Measurements from ENCODE around the gene RPS21.

The RPS21 gene

DNA sequence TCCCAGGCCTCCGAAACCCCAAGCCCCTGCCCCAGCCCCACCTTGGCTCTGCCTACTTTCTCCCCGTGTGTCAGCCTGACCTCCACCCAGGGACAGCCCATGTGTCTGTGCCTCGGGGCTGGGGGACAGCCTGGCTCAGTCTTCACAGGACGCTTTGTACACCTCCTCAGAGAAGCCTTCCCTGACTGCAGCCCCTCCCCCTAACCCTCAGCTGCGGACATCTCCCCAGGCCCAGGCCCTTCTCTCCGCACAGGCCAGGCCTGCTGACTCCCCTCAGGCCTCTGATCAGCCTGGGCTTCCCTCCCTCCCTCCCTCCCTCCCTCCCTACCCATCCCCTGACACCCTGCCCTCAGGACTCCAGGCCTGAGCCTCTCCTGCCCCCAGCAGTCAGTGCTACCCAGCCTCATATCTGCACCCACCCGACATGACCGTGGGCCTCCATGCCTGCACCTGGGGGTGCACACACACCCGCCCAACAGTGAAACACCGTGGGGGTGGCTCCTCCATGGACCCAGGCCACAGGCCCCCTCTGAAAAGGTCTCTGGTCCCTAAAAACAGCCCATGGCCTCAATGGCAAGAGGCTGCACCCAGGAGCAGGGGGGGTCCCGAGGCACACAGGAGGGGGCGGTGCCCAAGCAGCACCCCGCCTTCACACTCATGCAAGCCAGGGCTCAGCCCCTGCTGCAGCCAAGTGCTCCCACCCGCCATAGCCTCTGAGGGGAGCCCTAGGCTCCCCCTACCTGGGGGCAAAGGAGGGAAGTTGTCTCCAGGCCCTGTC lies 32.7 kb upstream of the RPS21 start:
- no peak for DNase-seq (ENCODE audit: low read depth in 2 of 2)

DNA sequence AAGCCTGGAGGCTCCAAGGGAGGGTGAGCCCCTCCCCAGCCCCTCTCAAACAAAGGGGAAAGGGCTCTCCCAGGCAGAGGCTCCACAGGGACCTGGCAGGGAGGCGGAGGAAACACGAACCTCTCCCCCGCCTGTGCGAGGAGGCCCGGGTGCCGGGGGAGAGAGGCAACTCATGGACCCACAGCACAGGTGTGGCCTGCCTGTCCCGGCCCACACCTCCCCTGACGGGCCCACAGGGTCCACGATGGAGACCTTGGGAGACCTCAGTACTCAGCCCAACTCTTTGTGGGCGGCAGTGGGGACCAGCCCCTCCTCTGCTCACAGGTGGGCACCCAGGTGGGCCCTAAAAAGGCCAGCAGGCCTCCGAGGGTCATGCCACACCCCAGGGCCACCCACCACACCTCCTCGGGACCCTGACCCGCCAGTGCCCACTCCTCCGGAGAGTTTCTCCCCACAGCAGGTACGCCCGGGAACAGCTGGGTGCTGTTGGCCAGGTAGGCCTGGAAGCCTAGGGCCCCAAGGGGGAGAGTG lies 32.0 kb upstream of the RPS21 start:
- no peak for DNase-seq (ENCODE audit: low read depth in 2 of 2)

DNA sequence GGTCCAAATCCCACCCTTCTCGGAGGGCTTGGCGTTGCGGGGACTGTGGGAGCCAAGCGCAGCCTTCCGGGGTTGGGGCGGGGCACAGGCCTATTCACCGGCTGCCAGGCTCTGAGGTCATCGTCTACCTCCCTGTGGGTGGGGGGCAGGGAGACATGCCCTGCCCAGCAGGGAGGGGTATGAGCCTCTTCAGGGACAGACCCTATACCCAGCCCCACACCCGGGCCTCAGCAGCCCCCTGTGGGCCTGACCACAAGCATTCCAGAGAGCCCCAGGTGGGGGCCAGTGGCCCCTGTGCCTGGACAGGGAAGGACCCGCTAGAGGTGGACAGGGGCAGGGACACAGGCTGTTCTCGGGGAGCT lies 31.4 kb upstream of the RPS21 start:
- no peak for DNase-seq (ENCODE audit: low read depth in 2 of 2)

DNA sequence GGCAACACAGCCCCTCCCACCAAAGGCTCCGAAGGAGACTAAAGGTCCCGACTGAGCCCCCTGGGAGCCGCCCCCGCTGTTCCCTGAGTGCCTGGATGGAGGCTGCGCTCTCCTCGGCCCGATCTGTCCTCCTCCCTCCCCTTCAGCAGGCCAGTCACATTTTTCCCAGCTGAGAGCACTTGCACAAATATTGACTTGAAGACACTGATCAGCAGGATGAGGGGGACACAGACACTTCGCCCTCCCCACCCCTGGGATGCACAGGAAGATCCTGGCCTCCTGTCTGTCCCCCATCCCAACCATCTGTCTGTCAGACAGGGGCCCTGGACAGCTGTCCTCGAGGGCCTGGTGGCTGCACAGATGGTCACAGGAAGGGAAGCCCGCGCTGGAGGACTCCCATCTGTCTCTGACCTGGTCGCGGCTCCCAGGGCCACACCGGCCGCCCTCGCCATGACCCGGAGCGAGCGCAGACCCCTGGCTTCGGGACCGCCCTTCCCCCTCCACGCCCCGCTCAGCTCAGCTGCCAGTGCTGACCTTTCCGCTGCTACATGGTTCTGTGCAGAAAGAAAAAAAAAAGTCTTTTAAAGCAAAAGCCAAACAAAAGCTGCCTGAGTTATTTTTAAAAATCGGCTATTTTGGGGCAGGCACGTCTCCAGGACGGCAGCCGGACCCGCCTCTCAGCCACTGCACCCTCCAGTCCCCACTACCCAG lies 30.9 kb upstream of the RPS21 start:
- no peak for DNase-seq (ENCODE audit: low read depth in 2 of 2)

DNA sequence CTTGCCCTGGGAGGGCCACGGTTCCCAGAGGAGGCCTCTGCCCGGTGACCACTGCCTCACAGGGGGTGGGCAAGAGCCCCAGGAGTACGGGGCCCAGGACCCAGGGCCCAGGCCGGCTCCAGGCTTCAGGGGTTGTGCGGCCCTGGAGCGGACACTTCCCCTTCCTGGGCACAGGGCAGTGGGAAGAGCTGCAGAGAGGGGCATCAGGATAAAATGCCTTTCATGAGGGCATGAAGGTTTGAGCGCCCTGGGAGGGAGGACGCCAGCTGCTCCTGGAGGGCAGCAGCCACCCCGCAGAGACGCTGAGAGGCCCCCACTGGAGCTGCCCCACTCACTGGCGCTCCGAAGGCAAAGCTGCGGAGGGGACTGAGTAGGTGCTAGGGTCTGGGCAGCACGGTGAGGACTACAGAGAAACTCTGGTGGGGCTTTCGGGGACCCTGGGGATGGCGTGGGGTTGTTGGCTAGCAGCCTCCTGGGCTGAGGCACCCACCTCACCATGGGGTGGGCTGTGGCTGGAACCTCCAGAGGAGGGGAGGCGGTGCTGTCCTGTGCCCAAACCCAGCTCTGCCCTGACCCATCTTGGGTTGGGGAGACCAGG lies 30.2 kb upstream of the RPS21 start:
- no peak for DNase-seq (ENCODE audit: low read depth in 2 of 2)

DNA sequence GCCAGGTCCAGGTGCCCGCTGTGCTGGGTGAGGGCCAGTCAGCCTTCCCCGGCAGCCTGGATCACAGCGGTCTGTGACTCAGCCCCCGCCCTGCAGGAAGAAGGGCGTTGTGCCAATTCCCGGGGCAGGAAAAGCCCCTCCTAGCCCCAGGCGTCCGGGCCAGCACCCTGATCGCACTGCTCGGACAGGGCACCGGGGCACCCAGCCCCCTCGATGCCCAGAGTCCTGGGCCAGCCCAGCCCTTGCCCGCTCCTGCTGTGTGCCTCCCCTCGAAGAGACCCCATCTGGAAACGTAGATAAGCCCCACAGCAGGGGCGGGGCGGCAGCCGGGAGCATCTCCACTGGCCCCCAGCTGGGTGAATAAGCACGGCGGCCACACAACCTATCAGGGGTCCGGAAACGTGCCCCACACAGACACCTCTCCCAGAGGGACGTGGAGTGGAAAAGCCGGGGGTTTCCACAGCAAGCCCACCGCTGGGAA lies 29.7 kb upstream of the RPS21 start:
- DNase-seq (ENCODE audit: low read depth in 2 of 2), result no peak

DNA sequence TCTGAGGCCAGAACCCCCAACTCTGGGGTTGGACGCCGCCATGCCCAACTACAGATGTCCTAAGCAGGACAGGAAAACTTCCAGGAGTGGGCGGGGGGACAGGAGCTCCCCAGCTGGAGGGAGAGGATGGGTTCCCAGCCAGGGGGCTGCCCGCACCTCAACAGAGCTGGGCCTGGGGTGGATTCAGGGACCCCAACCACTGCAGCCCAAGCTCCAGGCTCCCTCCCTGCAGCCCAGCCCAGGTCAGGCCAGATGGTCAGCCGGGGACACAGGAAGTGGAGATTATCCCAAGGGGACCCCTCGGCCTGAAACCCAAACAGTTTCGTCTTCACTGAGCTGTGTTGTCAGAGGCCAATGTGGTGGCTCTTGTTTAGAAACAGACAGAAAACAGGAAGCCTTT lies 29.2 kb upstream of the RPS21 start:
- no peak for DNase-seq (ENCODE audit: low read depth in 2 of 2)

DNA sequence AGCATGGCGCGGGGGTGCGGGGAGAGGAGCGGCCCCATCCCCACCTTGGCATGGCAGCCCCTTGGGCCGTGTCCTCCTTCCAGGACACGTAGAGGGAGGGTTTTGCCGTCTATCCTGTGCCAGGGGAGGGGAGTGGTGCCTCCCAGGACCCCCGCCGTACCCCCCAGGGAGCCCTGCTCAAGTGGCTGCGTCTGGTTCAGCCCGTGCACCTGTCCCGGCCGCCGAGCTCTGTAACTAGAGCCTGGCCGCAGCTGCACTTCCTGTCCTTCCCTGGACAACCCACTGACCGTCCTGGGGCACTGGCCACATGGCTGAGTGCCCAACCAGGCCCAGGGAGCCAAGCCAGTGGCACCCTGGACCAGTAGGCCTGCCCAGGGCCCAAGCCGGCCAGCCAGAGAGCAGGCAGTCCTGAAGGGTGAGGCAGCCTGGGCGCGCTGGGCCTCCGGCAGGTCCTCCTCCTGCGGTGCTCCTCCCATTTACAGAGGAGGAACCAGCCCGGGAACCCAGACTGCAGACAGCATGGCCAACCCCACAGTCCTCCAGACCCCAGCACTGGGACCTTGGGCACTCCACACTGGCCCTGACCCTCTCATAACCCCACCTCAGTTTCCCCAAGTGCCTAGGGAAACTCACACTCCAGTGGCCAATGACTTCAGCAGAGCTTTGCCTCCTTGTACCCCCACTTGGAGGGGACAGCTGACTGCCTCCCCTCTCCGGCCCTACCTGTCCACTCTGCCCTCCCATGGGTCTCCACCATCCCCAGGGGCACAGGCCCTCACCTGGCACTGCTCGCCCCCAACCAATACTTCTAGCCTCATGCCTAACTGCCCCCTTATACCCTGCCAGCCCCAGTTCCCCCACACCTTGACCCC lies 28.5 kb upstream of the RPS21 start:
- DNase-seq (ENCODE audit: low read depth in 2 of 2), result no peak

DNA sequence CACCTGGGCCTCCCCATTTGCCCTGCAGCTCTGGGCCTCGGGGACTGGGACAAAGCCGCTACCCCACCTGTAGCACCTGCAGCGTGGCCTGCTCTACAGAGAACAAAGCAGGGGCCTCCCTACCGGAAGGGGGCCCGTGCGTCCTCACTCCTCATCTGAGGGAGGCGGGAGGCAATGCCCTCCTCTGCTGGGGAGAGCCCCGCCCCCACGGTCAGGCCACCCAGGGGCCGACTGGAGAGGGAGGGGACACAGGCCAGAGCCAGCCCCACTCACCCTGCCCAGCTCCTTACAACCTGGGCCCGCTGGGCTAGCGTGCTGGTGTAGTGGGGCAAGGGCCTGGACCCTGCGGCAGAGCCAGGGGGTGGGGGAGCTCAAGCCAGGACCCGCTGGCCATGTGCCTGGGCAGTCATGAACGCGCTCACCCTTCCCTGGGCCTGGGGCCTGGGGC lies 27.8 kb upstream of the RPS21 start:
- no peak for DNase-seq (ENCODE audit: low read depth in 2 of 2)

DNA sequence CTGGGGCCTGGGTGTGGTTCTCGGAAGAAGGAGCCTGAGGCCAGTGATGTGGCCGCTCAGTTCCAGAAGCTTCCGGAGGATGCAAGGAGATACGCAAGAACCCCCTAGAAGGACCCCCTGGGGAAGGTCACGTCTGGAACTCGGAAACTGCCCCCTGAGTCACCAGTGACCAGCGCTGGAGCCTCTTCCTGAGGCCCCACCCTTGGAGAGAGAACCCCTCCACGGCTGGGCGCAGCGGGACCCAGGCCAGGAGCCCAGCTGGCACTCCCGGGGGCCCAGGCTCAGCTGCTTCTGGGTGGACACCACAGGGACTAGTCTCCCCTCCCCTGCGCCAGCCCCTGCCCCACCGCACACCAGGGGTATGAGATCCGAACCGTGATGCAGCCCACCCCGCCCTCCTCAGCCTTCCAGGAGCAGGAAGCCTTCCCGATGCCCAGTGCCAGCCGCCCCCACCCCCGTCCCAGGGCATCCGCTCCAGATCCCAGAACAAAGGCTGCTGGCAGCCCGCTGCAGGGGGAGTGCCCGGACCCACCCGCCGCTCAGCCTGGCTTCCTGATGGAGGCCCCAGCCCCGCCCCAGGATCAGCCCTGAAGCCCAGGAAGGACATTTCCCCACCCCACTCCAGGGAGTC lies 27.3 kb upstream of the RPS21 start:
- no peak for DNase-seq (ENCODE audit: low read depth in 2 of 2)

DNA sequence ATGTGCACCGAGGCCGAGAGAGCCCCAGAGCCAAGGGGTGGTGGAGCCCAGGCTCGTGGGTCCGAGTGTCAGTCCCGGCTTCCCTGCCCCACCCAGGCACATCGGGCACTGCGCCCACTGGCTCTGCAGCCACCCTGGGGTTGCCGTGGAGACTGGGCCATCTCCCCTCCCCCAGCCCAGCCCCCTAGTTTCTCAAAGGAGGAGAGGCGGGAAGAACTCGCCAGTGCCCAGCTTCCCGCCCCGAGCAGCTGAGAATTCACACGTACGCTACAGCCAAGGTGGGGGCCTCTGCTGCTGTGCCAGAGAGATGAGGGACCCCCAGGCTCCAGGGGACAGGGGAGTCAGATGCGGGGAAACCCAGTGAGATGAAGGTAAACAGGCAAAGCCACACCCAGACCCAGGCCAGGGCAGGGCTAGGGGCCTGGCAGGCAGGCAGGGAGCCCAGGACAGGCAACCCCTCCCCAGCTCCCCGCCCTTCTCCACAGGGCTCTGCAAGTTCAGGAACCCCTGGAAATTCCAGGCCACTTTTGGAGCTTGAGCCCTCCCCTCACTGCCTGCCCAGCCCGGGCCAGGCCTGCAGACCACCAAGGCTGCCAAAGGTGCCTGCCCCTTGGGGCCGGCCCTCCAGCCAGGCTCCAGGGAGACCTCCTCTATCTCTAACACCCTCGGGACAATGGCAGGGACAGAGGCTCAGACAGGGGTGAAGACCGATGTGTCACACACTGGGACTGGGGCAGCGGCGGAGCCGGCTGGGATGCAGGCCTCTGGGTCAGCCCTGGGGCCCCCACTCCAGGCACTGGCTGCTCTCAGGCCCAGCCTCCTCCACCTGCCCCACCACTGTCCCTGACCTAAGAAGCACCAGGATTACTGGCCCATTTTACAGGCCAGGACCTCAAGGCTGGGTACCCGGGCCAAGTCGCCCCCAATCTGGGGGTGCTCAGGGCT lies 25.8 kb upstream of the RPS21 start:
- DNase-seq (ENCODE audit: low read depth in 2 of 2), result no peak

DNA sequence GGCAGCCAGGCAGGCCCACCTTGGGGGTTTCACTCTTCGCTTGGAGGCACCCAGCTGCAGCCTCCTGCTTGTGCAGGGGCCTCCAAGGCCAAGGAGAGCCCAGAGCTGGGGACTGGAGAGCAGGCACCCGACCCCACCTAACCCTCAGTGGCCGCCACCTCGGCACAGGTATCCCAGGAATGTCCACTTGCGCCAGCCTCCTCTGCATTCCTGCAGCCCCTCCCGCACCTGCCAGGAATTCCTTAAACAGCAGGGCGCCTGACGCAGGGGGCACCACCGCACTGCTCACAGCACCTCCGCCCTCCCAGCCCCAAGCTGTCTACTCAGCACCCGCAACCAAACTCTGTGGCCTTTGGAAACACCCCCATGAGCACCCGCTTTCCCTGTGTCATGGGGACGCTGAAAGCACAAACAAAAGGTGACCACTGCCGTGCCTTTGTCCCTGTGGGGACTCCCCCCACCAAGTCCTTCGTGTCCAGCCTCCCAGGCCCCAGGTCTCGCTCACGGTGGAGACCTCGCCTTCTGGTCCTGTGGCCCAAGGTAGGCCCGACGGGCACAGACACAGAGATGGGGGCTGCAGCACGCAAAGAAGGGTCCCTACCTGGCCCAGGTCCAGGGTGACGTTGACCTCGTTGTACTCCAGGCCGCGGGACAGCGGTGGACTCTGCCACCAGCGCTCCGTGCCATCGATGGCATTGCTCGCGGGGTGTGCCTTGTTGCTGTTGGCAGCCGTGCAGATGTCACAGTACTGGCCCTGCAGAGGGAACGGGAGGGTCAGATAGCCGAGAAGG lies 24.9 kb upstream of the RPS21 start:
- DNase-seq (ENCODE audit: low read depth in 2 of 2), result no peak

DNA sequence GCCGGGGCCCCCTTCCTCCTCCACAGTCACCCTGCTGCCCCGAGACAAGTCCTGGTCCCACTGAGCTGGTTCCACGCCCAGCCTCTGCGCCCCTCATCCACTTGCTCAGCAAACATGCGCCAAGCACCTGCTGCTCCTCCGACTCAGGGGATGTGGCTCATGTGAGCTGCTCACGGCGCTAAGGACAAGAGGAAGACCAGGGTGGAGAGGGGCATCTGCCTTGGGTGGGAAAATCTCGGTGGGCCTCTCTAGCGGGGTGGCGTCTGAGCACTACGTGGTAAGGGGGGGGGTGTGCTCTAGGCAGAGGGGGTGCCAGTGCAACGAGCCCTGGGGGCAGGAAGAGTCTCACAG lies 24.3 kb upstream of the RPS21 start:
- no peak for DNase-seq (ENCODE audit: low read depth in 2 of 2)

DNA sequence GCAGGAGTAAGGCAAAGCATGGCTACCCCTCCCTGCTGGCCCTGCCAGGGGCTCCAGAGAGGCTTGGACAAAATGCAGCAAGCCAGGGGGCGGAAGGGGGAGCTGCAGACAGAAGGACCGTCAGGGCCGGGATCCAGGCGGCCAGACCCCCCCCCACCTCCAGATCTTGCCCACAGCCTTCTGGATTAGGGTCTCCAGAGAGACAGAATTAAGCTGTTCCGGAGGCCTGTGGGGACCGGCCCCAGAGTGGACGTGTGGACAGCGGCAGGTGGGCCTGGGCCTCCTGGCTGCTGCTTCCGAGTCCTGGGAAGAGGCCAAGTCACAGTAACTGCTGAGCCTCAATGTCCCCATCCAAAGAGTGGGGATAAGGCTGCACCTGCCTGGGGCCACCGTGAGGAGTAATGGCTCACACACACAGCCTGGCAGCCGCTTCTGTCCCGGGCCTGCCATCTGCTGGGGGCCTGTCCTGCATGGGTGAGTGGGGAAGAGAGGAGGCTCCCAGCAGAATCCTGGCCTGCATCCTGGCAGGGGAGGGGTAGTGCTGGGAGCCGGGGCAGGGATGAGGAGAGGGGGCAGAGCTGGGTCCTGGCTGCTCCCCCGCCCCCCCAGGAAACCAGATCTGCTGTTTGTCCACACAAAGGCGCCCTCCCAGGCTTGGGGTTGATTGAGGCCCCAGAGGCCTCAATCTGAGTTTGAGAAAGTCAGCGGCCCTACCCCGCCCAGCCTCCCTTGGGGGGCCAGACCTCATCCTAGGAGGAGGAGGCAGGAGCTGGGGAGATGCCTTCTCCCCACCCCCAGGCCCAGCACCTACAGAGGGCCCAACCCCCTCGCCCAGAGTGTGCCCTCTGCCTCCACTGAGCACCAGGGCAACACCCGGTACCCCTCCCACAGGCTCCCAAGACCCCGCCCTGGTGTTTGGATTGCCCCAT lies 23.6 kb upstream of the RPS21 start:
- no peak for DNase-seq (ENCODE audit: low read depth in 2 of 2)

DNA sequence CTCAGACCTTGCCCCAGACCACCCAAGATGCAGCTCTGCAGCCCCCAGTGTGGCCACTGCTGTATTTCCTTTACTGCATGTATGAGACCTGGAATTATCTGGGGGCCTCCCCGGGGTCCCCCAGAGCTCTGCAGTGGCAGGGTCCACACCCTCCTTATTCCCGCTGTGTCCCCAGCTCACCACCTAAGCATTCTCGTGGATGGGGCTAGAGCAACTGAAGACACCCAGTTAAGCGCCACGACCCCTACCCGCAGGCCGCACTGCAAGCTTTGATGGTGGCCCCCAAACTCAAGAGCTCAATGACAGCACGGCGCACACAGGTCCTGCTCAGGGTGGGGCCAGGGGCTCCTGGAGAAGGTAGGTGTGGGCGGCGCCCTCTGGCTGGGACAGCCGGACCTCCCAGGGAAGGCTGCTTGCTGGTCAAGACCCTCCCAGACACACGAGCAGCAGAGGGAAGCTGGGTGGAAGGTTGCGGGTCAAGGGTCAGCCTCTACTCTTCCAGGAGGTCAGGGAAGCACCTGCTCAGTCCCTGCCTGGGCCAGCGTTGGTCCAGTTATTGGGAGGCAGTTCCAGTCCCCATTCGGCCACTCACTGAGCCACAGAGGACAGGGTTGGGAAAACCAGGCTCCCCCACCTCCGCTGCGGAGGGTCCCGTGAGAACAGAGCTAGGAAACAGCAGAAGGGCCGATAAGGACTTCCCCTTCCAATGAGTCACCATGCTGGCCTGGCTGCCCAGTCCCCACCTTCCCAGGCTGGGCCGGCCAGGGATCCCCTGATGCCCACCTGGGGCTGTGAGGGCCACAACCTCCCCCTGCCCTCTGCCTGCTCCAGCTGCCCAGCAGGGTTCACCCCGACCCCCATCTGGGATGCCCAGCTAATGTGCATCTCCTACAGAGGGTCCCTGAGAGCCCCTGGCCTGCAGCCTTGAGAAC lies 22.7 kb upstream of the RPS21 start:
- DNase-seq (ENCODE audit: low read depth in 2 of 2), result no peak

DNA sequence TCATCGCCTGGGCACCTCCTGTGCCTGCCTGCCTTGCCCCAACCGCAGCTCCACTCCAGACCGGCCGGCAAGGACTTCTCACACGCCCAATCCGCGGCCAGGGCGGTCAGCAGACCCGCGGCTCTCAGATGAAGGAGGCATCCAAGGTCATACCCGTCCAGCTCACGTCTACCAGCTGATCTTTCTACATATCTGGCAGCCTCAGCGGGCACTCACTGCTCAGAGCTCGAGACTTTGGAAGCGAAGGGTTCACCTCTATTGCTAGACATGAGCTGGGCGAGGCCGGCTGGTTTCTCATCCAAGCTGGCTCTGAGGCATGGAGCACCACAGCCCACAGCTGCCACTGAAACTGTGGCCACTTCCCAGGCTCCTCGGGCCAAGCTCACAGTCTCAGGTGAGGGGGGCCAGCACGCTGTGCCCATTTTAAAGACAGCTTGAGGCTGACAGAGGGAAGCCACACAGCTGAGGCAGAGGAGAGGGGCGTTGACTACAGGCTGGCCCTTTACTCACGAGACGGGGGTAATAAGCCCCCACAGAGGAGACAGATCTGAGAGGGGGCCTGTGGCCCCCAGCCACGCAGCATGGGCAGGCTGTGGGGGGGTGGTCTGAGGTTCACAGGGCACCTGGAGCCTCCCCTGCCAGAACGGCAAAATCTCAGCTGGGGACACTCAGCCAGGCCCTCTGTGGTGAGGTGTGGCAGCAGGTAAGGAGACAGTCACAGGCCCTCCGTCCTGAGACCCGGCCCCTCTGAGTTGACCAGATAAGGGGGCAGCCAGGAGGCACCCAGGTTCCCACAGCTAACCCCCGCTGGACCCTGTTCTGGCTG lies 21.8 kb upstream of the RPS21 start:
- DNase-seq (ENCODE audit: low read depth in 2 of 2), result no peak

All from activated CD4-positive, alpha-beta T cell treated with anti-CD3 and anti-CD28 coated beads for 24 hours (primary cell).